SU-DHL-6 (cell line): ENCODE data around the gene CRTAC1.

Experiments
- H2AFZ ChIP-seq: fragments of 200-600 bp; sonication (generic); 2 replicates; pipeline ENCODE4 v1.6.1; 2014; ENCODE audit warnings: low read depth, mild to moderate bottlenecking, moderate library complexity, mixed read lengths, antibody characterized with exemption, low read length; ENCODE audit not compliant: severe bottlenecking
- H3F3A ChIP-seq: fragments of 200-600 bp; shearing (Covaris generic); 2 replicates; pipeline ENCODE4 v1.6.0; 2016; ENCODE audit warnings: antibody characterized with exemption, mild to moderate bottlenecking; ENCODE audit not compliant: insufficient read depth
- H3K27ac ChIP-seq: fragments of 200-600 bp; sonication (generic); 2 replicates; pipeline ENCODE4 v1.5.1; 2016; ENCODE audit warnings: low read depth, mild to moderate bottlenecking, low read length, moderate library complexity, mixed read lengths
- H3K27me3 ChIP-seq: fragments of 200-600 bp; sonication (generic), shearing (Covaris generic); 2 replicates; pipeline ENCODE4 v1.6.0; 2014; ENCODE audit warnings: mild to moderate bottlenecking, low read length
- H3K36me3 ChIP-seq: fragments of 200-600 bp; sonication (generic); 2 replicates; pipeline ENCODE4 v1.6.1; 2014; ENCODE audit warnings: mild to moderate bottlenecking, low read length, mixed read lengths
- H3K4me2 ChIP-seq: fragments of 300-600, 200-600 bp; shearing (Covaris generic), sonication (generic); 2 replicates; pipeline ENCODE4 v1.6.0; 2014; ENCODE audit warnings: low read length, low read depth, mild to moderate bottlenecking; ENCODE audit not compliant: poor library complexity, severe bottlenecking
- H3K4me3 ChIP-seq: fragments of 200-600 bp; sonication (generic); 2 replicates; pipeline ENCODE4 v1.5.1; 2014; ENCODE audit warnings: antibody characterized with exemption, low read length, mild to moderate bottlenecking, mixed read lengths; ENCODE audit not compliant: insufficient read depth, poor library complexity, severe bottlenecking
- H3K79me2 ChIP-seq: fragments of 200-600 bp; sonication (generic); 2 replicates; pipeline ENCODE4 v1.6.1; 2014; ENCODE audit warnings: mild to moderate bottlenecking, low read length, moderate library complexity; ENCODE audit not compliant: insufficient read depth
- H3K9ac ChIP-seq: fragments of 200-600 bp; sonication (generic); 2 replicates; pipeline ENCODE4 v1.7.0; 2014; ENCODE audit warnings: mild to moderate bottlenecking, low read length
- H3K9me2 ChIP-seq: fragments of 200-600 bp; sonication (generic); replicated peaks from 2 replicates; pipeline ENCODE4 v1.6.1; 2014; ENCODE audit warnings: low read length; ENCODE audit not compliant: insufficient read depth
- H3K9me3 ChIP-seq: fragments of 200-600 bp; sonication (generic); 2 replicates; pipeline ENCODE4 v1.6.1; 2014; ENCODE audit warnings: low read length, mixed read lengths; ENCODE audit not compliant: insufficient read depth
- H4K20me1 ChIP-seq: fragments of 200-600 bp; sonication (generic); 2 replicates; pipeline ENCODE4 v1.6.1; 2014; ENCODE audit warnings: low read depth, mild to moderate bottlenecking, antibody characterized with exemption, low read length, moderate library complexity, mixed read lengths
- EZH2phosphoT487 ChIP-seq: fragments of 200-600 bp; sonication (generic), shearing (Covaris generic); conservative IDR thresholded peaks from 2 replicates; pipeline ENCODE4 v1.6.1; 2018; ENCODE audit warnings: mild to moderate bottlenecking, antibody characterized with exemption, low read length, moderate library complexity, mixed read lengths
- TF ChIP-seq, protein P1 (sequence below): fragments of 200-600 bp; sonication (generic); IDR thresholded peaks from one replicate; pipeline ENCODE4 v1.5.1; 2017; ENCODE audit warnings: antibody characterized with exemption, mild to moderate bottlenecking, low read length, moderate library complexity; ENCODE audit not compliant: insufficient read depth, poor library complexity, severe bottlenecking

The CRTAC1 gene

DNA sequence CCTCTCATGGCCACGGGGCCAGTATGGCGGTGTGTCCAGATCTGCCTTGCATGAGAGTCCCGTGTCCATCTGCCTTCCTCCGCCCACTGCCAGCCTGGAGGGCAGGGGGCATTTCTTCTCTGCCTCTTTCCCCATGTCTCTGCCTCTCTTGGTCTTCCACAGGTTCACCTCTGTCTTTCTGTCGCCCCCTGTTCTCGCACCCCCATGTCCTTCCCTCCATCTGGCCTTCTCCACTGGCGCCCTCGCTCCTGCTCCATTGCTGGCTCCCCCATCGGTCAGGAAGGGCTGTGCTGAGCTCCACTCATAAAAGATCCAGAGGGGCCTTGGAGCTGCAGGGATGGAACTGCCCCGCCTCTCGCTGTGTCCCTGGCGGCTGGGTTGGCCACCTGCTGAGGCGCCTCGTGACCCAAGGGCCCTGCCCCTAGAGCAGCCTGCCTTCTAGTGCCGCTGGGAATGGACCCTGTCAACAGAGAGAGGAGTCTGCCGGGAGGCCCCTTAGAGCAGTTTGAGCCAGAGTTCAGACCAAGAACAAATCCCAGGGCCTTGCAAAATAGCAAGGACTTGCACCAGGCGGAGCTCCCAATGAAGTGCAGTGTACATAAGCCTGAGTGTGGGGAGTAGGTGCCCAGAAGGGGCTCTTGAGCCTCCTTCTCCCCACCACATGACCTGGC, 138.8 kb downstream of the CRTAC1 start:
- no peaks in the 10 kb centered on the region for H4K20me1 ChIP-seq
- no peak overlapping the region for H2AFZ ChIP-seq
- H3K9me2 ChIP-seq = no peaks in the 10 kb centered on the region
- no peak overlapping the region for H3K4me3 ChIP-seq
- H3K79me2 ChIP-seq = no peaks in the 10 kb centered on the region
- no peaks in the 10 kb centered on the region for H3F3A ChIP-seq
- no peaks in the 10 kb centered on the region for H3K36me3 ChIP-seq
- no peaks in the 10 kb centered on the region for H3K9me3 ChIP-seq
- no peak overlapping the region for H3K27ac ChIP-seq
- TF ChIP-seq, protein P1, sequence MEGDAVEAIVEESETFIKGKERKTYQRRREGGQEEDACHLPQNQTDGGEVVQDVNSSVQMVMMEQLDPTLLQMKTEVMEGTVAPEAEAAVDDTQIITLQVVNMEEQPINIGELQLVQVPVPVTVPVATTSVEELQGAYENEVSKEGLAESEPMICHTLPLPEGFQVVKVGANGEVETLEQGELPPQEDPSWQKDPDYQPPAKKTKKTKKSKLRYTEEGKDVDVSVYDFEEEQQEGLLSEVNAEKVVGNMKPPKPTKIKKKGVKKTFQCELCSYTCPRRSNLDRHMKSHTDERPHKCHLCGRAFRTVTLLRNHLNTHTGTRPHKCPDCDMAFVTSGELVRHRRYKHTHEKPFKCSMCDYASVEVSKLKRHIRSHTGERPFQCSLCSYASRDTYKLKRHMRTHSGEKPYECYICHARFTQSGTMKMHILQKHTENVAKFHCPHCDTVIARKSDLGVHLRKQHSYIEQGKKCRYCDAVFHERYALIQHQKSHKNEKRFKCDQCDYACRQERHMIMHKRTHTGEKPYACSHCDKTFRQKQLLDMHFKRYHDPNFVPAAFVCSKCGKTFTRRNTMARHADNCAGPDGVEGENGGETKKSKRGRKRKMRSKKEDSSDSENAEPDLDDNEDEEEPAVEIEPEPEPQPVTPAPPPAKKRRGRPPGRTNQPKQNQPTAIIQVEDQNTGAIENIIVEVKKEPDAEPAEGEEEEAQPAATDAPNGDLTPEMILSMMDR = no peak
- no peak for TF ChIP-seq EZH2phosphoT487
- no peak overlapping the region for H3K4me2 ChIP-seq
- H3K9ac ChIP-seq = no peak overlapping the region
- H3K27me3 ChIP-seq = 0 out of 2 replicates have a peak, but pooled peaks cover 3% of the 10 kb centered on the region

DNA sequence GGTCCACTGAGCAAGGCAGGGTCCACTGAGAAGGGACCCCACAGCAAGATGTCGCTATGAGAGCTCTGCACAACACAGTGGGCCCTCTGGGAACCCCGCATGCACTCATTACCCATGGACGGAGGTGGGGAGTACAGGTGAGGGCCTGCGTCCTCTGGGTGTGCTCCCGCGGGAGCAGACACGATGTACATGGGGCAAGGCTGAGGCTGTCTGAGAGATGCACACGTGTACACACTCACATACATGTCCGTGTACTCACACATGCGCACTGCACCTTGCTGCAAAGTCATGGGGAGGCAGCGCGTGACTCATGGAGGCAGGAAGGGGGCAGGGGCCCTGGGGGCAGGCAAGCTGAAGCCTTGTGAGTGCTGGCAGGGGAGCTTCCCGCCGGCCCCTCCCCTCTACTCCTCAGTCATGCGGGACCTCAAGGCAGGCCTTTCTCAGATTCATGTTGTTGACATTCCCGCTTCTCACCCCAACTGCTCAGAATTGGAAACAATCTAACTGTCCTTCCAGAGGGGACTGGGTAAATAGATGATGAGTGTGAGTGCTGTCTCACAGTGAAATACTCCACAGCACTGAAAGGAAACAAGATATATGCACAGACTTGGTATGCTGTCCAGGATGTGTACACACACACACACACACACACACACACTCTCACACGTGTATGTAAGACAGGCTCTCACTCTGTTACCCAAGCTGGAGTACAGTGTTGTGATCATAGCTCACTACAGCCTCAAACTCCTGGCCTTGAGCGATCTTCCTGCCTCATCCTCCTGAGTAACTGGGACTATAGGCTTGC, 140.8 kb downstream of the CRTAC1 start:
- Histone ChIP-seq H3K27ac (no peak overlapping the region), H3K79me2 (no peaks in the 10 kb centered on the region), H4K20me1 (no peaks in the 10 kb centered on the region), H2AFZ (no peak overlapping the region), H3K27me3 (0 out of 2 replicates have a peak, but pooled peaks cover 3% of the 10 kb centered on the region), H3K9me2 (no peaks in the 10 kb centered on the region), H3K4me2 (no peak overlapping the region), H3F3A (no peaks in the 10 kb centered on the region), H3K4me3 (no peak overlapping the region), H3K9me3 (no peaks in the 10 kb centered on the region), H3K9ac (no peak overlapping the region), H3K36me3 (no peaks in the 10 kb centered on the region)
- no peak for TF ChIP-seq EZH2phosphoT487

DNA sequence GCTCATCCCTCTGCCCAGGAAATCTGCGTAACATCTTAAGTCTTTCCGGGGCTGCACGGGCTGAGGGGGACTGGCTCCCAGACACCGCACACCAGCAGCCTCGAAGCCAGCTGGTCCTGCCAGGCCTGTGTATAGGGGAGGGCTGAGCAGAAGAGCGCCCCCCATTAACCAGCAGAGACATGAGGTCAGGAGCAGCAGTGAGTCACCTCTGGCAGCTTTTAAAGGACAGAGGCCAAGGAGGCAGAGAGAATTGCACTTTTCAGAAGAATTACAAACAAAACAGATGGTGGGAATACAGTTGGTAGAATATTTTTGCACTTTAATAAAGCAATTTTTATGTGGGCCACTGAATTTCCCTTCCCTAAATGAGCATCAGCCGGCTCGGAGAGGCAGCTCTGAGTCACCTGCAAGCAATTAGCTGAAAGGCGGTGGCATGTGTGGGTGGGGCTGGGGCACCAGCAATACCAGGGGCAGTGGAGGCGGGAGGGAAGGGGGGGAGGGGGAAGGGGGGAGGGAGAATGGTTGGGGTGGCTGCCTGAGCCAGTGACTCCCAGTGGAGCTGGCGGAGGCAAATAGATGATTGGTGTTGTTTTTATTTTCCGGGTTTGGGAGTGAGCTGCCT, 141.7 kb downstream of the CRTAC1 start:
- H3K9ac ChIP-seq = no peak overlapping the region
- no peak overlapping the region for H3K4me2 ChIP-seq
- H3K4me3 ChIP-seq = no peak overlapping the region

More for the DNA sequence above, 141.7 kb downstream of the CRTAC1 start:
- Histone ChIP-seq H3K9me3 (no peaks in the 10 kb centered on the region), H3K27ac (no peak overlapping the region), H3F3A (no peaks in the 10 kb centered on the region), H3K36me3 (no peaks in the 10 kb centered on the region), H3K9me2 (no peaks in the 10 kb centered on the region), H3K79me2 (no peaks in the 10 kb centered on the region), H3K27me3 (0 out of 2 replicates have a peak, but pooled peaks cover 3% of the 10 kb centered on the region), H4K20me1 (no peaks in the 10 kb centered on the region), H2AFZ (no peak overlapping the region)
- no peak for TF ChIP-seq EZH2phosphoT487
- TF ChIP-seq, protein P1 = no peak
